Amygdala (tissue), 56 donors: ENCODE measurements around the gene MACROD1.

Source experiments
- DNase-seq, 56 donors: peaks; one replicate each; lab custom pipeline; 2025; lab: John Stamatoyannopoulos, UW

MACROD1 gene

DNA sequence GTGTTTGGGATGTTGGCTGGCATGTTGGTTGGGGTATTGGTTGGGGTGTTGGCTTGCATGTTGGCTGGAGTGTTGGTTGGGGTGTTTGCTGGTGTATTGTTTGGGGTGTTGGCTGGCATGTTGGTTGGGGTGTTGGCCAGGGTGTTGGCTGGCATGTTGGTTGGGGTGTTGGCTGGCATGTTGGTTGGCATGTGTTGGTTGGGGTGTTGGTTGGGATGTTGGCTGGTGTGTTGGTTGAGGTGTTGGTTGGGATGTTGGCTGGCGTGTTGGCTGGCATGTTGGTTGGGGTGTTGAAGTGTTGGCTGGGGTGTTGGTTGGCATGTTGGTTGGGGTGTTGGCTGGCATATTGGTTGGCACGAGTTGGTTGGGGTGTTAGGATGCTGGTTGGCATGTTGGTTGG, 155.1 kb downstream of the MACROD1 start:
- DNase-seq: no peak

DNA sequence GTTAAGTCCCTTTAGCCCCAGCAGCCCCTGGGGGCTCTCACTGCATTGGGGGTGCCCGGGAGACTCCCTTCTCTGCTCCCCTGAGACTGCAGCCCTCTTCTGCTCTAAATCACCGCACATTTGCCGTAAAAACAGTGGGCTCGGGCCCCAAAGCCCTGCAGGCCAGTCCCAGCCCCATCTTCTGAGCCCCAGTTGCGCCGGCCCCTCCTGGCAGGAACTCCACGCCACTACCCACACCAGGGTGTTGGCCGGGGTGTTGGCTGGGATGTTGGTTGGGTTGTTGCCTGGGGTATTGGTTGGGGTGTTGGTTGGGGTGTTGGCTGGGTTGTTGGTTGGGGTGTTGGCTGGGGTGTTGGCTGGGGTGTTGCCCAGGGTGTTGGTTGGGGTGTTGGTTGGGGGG, 156.2 kb downstream of the MACROD1 start:
- DNase-seq: no peak

DNA sequence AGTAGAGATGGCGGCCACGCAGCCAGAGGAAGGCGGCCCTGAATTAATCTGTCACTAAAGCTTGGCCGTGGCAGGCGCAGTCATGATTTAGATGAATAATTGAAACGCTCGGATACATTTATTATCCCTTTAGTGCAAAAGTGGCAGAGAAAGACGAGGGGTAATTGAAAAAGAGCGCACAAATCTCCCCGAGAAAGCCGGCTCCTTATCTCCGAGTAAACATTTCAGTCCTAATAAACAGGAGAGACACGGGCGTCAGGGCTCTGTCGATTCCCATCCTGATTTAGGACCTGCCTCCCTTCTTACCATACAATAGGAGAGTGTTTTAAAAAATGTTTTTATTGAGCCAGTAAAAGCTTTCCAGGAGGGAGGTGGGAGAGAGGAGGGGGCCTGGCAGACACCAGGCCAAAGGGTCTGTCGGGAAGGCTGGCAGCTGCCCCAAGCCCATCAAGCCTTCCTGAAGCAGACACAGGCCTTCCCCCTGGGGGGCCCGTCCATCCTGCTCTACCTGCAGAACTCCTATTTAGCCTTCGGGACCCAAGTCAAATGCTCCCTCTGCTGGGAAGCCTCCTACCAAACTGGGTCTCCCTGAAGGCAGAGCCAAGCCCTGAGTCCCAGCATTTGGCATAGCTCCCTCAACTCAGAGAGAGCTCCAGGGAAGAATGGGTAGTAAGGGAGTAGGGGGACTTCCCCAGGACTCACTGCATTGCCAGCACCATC, 156.8 kb downstream of the MACROD1 start:
- DNase-seq: no peak

DNA sequence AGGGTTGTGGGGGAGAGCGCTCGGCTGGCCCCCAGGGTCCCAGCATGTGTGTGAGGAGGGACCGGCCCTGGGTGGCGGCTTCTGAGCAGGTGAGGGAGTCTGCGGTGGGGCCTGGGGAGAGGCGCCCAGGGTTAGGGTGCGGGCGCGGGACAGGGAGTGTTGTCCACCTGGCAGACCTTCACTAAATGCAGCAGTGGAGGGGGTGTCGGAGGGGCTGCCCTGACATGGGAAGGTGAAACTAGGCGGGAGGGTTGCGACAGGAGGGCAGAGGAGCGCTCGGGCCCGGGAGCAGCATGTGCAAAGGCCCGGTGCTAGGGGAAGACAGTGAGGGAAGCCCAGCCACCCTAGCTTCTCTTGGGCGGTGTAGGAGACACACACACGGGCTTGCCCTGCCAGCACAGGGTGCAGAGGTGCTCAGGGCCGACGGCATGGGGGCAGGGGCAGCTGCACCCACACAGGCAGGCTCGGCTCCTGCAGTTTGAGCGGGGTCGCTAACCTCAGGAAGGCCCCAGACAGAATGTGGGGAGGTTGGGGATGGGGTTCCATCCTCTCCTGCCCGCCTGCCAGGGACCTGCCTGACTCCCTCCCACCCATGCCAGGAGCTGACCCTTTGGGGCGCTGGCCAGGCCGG, 157.5 kb downstream of the MACROD1 start:
- DNase-seq: no peak

DNA sequence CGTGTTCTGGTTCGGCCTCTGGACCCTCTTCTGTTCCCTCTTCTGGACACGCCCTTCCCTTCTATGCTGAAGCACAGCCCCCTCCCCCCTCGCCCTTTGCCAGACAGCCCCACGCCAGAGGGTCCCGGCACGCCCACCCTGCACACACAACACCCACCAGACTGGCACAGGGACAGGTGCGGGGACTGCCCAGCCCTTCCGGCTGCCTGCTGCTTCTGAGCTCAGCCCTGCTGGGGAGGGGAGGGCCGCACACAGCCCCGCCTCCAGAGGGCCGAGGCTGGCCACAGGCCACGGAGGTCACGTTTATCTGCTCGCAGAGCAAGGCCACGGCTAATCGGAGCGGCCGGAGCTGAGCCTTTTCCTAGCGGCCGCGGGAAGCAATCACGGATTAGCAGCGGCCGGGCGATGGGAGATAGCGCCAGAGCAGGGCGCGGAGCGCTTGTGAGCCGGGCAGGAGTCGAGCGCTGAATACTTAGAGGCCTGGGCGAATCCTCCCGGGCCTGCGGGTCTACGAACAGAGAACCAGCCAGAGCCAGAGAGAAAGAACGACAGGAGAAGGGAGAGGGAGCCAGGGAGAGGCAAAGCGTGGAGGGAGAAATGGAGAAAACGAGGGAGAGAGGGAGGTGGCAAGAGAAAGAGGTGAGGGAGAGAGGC, 158.2 kb downstream of the MACROD1 start:
- peak in 31 of 56 donors; percentile 4 to 76 (median 38) for DNase-seq

DNA sequence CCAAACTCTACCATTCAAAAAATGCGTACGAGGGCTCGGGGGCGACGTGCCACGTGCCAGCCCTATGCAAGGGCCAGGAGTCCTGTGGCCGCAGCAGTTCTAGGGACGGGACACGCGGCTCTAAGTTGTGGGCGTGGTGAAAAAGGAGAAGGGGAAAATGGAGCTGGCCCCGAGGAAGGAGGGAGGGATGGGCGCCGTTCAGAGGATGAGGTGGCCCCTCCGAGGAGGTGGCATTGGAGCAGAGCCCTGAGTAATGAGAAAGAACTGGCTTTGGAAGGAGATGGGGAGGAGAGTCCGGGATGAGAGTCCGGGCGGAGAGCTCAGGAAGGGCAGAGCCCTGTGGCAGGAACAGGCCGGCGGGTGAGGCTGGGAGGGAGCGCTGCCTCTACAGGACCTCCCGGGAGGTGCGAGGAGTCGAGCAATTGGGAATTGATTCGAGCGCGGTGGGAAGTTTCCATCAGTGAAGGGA, 158.7 kb downstream of the MACROD1 start:
- no peak for DNase-seq

DNA sequence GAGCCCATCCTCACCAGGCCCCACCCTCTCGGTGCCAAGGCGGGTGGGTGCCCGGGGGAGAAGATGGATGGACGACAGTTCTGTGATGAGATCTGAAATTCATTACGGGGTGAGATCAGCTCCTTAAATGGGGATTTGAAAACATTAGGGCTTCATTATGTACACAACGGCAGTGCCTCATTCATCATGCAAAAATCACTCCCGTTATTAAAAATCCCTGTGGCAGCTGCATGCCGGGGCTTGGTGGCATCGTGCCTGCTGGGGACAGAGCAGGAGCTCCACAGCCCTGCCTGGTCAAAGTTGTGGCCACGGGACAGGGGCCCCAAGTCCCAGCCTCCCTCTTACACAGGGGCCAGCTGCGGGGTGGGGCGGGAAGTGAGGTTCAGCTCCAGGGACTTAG, 159.5 kb downstream of the MACROD1 start:
- DNase-seq: peak in 1 of 56 donors; percentile 5

DNA sequence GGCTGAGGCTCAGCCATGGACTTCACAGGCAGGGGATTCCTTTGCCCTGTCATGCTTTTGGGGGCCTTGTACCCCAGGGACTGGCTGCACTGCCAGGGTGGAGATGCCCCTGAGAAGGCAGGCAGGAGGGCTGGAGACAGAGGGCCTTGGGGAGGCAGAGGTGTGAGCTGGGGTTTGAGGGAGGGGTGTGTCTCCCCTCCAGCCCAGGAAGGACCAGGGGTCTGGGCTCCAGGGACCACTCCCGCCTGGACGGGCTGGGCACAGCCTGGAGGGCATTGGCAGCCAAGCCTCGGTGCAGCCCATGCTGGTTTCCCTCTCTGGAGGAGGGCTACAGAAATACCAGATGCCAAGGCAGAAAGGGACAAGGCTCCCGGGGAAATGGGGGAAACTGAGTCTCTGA, 160.2 kb downstream of the MACROD1 start:
- DNase-seq: no peak

DNA sequence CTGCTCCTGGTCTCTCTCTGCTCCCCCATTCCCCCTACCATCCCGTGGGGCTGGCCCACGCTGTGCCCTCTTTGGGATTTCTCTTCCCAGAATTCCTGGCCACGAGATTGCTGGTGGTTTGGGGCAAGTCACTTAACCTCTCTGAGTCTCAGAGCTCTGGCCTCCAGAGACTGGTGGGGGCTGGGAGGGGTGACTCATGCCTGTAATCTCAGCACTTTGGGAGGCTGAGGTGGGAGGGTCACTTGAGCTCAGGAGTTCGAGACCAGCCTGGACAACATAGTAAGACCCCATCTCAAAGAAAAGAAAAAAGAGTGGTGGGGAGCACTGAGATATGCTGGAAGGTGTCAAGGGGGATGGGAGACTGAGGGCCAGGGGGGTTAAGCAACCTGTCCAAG, 161.3 kb downstream of the MACROD1 start:
- no peak for DNase-seq

DNA sequence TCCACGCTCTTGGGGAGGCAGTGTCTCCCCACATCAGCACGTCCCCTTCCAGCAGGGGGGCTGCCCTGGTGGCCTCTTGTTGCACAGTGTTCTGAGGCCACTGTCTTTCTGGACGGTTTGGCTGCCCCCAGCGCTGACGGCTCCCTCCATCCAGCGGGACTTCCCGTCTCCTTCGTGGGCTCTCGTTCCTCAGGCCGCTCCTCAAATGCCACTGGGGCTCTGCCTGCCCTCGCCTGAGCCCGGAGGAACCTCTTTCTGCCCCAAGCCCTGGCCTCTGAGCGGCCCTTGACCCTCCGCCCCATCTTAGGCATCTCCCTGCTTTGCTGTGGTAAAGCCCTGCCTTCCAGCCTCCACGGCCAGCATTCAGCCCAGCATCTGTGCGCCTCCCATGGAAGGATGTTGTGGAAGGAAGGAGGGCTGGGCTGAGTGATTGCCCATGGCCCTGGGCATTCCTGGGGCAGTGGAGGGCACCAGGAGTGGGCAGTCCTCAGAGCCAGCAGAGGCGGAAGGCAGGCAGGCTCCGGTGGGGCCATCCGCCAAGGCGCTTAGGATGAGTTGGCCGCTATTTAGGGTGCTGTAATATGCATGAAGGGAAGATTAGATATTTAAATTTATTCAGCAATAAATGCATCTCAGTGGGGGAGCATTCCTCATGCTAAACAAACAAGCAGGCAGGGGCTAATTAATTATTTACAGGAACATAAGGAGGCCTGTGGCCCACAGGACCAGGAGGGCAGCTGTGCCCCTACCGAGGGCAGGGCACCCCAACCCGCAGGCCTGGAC, 161.9 kb downstream of the MACROD1 start:
- DNase-seq: no peak

DNA sequence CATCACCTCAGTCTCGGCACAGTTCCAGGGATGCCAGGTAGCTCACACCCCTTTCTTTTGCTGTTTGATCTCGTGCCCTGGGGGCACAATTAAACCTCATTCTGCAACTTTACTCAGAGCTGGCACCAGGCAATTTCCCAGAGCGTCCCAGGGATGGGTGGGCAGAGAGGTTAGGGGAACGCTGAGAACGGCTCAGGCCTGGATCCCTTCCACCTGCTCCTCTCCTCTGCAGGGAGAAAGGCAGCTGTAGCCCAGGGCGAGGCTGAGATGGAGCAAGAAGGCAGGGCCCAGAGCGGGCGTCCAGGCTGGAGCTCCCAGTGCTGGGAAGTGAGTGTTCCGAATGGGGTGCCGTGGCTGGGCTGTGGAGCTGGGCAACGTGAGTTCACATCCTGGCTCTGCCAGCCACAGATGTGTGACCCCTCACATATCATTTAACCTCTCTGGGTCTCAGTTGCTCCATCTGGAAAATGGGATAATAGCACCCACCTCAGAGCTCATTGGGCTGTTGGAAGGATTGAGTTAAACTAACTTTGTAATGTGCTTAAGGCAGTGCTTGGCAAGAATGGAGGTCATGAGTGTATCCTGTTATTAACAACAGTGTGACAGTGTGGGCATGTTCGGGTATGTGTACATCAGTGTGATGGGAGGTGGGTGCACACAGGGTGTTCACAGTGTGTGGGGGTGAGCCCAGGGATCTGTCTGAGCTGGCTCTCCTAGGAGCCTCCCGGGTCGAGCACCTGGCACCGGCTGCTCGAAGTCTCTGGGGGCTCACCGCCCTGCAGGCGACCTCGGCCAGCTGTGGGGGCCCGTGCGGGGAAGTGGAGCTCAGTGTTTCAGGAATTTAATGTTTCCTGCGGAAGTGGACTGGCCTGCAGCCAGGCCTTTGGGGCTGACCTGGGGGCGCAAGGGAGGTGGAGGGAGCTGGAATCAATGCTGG, 164.2 kb downstream of the MACROD1 start:
- no peak for DNase-seq

DNA sequence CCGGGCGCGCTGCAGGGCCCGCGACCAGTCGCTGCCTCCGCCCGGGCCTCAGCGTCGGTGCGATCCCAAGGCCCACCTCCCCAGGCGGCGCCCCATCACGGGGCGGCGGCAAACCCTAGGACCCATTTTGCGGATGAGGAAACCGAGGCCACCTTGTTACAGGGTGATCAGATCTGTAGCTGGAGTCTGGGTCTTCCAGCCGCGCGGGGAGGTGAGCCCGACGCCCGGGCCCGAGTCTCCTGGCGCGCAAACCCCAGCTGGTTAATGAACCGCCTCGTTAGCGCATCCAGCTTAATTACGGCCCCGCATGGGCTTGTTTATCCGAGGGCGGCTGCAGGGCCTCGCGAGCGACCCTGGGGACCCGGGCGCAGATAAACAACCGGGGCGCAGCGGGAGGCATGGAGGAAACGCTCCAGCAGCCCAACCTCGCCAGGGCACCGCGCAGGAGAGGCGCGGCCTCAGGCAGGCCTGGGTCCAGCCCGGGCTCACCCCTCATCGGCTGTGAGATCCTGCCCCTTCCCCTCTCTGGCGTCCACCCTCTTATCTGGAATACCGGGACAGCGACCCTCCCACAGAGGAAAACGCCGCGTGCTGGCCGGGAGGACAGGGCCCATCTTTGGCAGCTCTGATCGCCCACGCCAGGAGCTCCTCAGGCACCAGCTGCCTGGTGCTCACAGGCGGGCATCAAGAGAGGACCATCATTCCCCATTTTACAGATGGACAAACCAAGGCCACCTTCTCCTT, 165.0 kb downstream of the MACROD1 start:
- peak in 1 of 56 donors; percentile 48 for DNase-seq

DNA sequence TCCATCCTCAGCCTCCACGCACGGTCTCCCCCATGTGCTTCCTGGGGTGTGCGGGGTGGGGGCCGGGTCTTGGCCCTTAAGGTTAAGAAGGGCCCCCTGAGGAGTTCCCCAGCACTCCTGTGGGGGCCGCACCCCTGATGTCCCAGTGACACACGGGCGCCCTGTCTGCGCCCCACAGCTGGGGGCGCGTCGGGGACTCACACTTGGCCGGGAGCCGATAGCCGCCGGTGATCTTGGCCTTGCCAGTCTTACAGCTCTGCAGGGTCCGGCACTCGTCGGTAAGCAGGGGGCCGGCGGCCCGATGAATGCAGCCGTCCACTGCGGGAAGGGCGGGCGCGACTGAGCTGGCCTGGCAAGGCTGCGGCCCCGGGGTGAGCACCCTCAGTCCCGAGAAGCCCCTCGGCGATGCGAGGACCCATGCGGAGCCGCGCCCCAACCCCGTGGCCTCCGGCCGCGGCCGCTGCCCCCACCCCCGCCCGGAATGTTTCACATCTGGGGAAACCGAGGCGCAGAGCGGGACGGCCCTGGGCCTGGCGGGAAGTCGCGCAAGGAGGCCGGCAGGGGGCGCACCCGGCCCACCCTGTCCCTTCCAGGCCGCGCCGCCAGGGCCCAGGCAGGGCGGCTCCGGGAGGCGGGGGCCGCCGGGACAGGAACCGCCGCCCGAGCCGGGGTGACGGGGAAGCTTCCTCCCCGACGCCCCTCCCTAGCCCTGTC, 165.7 kb downstream of the MACROD1 start:
- peak in 39 of 56 donors; percentile 10 to 81 (median 39) for DNase-seq

DNA sequence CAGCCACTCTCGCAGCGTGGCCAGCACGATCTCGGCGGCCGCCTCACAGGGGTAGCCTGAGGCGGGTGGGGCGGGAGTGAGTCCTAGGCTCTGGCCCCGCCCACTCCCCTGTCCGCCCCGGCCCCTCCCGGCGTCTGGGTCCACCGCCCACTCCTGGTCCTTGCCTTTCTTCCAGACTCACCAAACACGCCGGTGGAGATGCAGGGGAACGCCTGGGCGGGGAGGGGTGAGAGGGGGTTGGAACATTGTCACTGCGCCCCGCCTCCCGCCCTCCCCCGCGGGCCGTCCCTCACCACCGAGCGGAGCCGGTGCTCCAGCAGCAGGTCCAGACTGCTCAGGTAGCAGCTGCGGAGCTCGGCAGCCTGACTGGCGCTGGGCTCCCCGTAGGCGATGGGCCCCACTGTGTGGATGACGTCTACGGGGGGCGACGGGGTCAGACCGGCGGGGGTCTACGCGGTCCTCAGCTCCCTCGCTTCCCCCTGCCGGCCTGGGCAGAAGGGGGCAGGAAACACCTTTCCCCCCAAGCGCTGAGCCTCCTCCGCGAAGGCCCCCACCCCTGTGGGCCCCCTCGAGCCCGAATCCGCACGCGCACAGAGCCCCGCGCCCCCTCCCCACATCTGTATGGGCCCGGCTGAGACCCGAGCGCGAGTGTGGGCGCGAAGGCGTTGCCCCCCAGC, 166.4 kb downstream of the MACROD1 start:
- DNase-seq: peak in 7 of 56 donors; percentile 15 to 51 (median 28)

DNA sequence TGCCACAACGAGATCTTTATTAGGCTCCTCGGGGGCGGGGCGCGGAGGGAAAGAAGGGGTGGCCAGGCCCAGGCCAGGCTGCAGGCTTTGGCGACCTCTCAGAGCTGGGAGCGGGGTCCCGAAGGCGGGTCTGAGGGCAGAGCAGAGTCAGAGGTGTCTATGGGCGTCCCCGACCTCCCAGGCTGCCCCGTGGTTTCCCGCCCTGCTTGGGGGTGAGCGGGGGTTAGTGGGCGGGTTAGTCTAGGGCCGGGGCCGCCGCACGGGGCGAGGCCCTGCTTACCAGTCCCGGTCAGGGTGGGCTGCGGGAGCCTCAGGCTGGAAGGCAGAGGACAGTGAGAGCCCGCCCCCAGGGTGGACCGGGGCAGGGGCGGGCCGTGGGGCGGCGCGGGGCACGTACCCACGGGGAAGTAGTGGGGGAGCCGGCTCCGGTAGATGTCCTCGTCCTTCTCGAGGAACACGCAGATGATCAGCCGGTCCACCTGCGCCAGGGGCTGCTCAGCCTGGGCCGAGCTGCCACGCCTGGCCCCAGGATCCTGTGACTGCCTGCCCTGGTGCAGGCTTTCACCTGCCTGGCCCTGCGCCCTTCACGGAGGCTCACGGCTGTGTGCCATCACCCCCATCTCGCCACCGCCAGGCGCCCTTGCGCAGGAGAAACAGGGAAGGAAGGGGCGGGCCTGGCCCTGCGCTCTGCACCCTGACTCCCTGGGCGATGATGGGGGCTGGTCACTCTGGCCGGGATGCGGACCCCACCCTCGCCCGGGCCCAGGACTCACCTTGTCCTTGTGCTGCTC, 167.2 kb downstream of the MACROD1 start:
- DNase-seq: no peak

DNA sequence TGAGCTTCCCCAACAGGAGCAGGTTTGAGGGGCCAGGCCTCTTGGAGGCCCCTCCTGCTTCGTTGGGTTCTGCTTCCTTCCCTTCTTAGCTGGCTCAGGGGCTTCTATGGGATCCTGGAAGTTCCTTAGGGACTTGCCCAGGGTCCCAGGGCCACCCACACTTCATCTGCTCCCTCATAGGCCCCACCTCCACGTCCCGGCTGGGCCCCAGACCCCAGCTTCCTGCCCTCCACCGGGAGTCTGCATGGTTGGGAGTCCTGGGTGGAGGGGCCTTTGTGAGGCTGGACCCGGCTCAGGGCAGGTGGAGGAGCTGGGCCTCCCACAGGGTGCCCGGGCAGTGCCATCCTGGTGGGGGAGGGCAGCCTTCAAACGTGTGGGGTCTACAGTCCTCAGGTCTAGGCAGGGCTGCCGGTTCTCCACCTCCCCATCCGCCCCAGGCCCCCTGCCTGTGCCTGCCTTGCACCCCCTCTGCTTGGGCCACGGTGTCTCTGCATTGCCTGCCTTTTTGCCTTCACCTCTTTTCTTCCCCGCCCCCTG, 168.0 kb downstream of the MACROD1 start:
- no peak for DNase-seq
